Prostate gland (tissue), 2 donors: Measurements from ENCODE around the gene MAS1L.

Experiments used
- POLR2A ChIP-seq: fragments of 450-650 bp; IDR thresholded peaks from one replicate; pipeline ENCODE4 v1.6.1; 2016; ENCODE audit warnings: antibody characterized with exemption, mild to moderate bottlenecking
- TF ChIP-seq, protein P1 (sequence below), 4 experiments: fragments of 200-600 bp in 2 of 4; fragments of 450-650 bp in 2 of 4; sonication (generic) in 2 of 4; IDR thresholded peaks; 1 replicate in 3 of 4; 2 replicates in 1 of 4; pipeline ENCODE4 v1.5.1; 2016 to 2019; ENCODE audit warnings: antibody characterized with exemption in 4 of 4, mild to moderate bottlenecking in 2 of 4, moderate library complexity in 2 of 4

DNA sequence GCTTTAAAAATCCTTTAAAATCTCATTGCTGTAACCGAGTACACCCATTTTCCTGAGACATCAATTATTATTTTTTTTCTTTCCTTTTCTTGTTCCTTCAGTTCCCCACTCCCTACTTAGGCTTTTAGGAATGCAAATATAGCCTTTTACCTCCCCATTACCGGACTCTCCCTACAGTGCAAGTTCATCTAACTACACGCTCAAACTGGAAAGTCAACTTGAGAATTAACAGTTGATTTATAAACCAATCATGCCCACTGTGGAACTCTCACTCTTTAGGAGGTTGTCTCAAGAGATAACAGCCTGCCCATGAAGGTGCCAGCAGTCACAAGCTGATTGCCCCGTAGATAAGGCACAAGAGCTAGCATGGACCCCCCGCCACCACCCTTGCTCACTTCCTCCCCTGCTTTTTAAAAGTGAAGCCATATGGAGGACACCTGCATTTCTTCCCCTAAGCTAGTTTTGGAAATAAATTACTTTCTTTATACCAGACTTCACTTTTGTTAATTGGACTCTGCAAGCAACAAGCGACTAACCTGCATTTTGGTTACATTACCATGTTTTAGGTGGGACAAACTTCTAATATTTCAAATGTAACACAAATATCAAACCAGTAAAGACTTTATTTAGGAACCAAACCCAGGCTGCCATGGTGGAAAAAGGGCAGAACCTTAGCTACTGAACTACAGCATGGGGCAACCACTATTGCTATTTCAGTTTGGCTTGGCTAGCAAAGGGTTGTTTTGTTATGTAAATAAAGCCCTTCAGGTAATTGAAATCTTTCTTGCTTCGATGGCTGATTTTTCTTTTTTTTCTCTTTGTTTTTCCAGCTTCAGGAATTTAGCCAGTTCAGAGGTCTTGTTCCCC lies 36.9 kb upstream of the MAS1L start:
- TF ChIP-seq, protein P1, sequence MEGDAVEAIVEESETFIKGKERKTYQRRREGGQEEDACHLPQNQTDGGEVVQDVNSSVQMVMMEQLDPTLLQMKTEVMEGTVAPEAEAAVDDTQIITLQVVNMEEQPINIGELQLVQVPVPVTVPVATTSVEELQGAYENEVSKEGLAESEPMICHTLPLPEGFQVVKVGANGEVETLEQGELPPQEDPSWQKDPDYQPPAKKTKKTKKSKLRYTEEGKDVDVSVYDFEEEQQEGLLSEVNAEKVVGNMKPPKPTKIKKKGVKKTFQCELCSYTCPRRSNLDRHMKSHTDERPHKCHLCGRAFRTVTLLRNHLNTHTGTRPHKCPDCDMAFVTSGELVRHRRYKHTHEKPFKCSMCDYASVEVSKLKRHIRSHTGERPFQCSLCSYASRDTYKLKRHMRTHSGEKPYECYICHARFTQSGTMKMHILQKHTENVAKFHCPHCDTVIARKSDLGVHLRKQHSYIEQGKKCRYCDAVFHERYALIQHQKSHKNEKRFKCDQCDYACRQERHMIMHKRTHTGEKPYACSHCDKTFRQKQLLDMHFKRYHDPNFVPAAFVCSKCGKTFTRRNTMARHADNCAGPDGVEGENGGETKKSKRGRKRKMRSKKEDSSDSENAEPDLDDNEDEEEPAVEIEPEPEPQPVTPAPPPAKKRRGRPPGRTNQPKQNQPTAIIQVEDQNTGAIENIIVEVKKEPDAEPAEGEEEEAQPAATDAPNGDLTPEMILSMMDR (IDR thresholded peaks at IDR 0.05), result no peak
- no peak for TF ChIP-seq POLR2A
